Activated CD8-positive, alpha-beta T cell treated with anti-CD3 and anti-CD28 coated beads, Interleukin-2, amount 10 ng/mL, durations not matched to agents 7 days and 5 days (primary cell): Measurements from ENCODE around the gene ZNF783. TPM values are rescaled to one million over a fixed set of nuclear protein-coding genes. Genes with fewer than 3 reads are reported as not detected.
"Not testable (repeated sequence)": the region's sequence is repeated elsewhere in the genome, so short reads cannot be mapped to it uniquely, and the experiment has no call there.

Experiments used
- ATAC-seq: fragments of 150-1000 bp; cut with Tn5 transposase; one replicate; pipeline ENCODE4 v1.10.0; 2021; ENCODE audit warnings: moderate library complexity
- CTCF ChIA-PET: fragments of 350-600 bp; sonication (Branson Sonifier 250); formaldehyde crosslinking; loops from one replicate; lab custom pipeline; 2021; ENCODE audit warnings: antibody characterized with exemption; lab: Charles Lee
- POLR2A ChIA-PET: fragments of 350-600 bp; sonication (Branson Sonifier 250); formaldehyde crosslinking; loops from one replicate; lab custom pipeline; 2021; ENCODE audit warnings: antibody characterized with exemption; lab: Charles Lee
- DNase-seq: peaks from one replicate; pipeline ENCODE4 v3.0.0-alpha.2; 2020
- H3K27ac Mint-ChIP-seq: one replicate; pipeline ENCODE4 v1.8.0; 2021; ENCODE audit warnings: mild to moderate bottlenecking, mixed read lengths
- H3K27me3 Mint-ChIP-seq: one replicate; pipeline ENCODE4 v1.8.0; 2021; ENCODE audit warnings: low read depth, mixed read lengths
- H3K36me3 Mint-ChIP-seq: one replicate; pipeline ENCODE4 v1.8.0; 2021; ENCODE audit warnings: low read depth, mixed read lengths
- H3K4me1 Mint-ChIP-seq: one replicate; pipeline ENCODE4 v1.8.0; 2021; ENCODE audit warnings: low read depth, mixed read lengths
- H3K4me3 Mint-ChIP-seq: one replicate; pipeline ENCODE4 v1.8.0; 2021; ENCODE audit warnings: mild to moderate bottlenecking, mixed read lengths
- H3K9me3 Mint-ChIP-seq: one replicate; pipeline ENCODE4 v1.8.0; 2022; ENCODE audit warnings: mixed read lengths; ENCODE audit not compliant: insufficient read depth
- total RNA-seq, 2 experiments: library from RNA; stranded (reverse); gene quantifications; one replicate each; pipeline ENCODE4 v1.2.3, GENCODE V29; 2021

ZNF783 gene
- total RNA-seq, 2 experiments from 2014 or later, result 12.7 to 12.9 TPM

GRCh38 chr7:149310113-149310836 lies 48.3 kb downstream of the ZNF783 start:
- Mint-ChIP-seq H3K4me3 (no peak overlapping the region), H3K27ac (no peak overlapping the region), H3K4me1 (no peaks in the 10 kb centered on the region), H3K27me3 (peaks cover 10% of the 10 kb centered on the region), H3K36me3 (no peaks in the 10 kb centered on the region), H3K9me3 (no peaks in the 10 kb centered on the region)
- POLR2A ChIA-PET, result no interaction called here
- CTCF ChIA-PET, result interaction anchor here (0.6 to 2.0 kb wide), 11 partner anchors 9 to 315 kb away, joined by 3 to 8 read pairs (median 4); partner anchors contain the start of gene ZNF783
- ATAC-seq, result peak; percentile 11
- no peak for DNase-seq

DNA sequence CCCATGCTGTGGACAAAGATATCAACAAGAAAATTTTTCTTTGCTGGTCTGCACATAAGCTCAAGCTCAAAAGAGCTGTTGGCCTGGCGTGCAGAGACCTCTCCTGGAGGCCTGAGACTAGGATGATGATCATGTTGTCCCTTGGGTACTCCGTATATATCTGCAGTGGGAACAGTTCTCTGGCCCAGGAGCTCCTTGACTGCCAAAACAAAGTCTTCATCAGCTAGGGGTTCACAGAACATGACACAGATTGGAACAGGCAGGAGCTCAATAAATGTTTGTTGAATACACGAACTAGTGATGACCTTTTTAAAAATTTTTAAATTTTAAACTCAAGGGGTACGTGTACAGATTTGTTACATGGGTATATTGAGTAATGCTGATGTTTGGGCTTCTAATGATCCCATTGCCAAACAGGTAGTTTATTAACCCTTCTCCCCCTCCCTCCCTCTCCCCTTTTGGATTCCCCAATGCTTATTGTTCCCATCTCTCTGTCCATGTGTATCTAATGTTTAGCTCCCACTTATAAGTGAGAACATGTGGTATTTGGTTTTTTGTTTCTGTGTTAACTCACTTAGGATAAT lies 49.1 kb downstream of the ZNF783 start:
- ChIA-PET POLR2A (interaction anchor here (0.6 kb wide), 1 partner anchor 184 kb away, joined by 4 read pairs; no protein-coding TSS in a partner anchor), CTCF (interaction anchor here (0.6 to 2.0 kb wide), 5 partner anchors 13 to 315 kb away, joined by 3 to 6 read pairs (median 4); no protein-coding TSS in a partner anchor)
- DNase-seq (no peak), ATAC-seq (no peak)
- no peaks in the 10 kb centered on the region for H3K4me1 Mint-ChIP-seq
- H3K4me3 Mint-ChIP-seq, result no peak overlapping the region
- peaks cover 9% of the 10 kb centered on the region for H3K27me3 Mint-ChIP-seq
- no peak overlapping the region for H3K27ac Mint-ChIP-seq
- H3K9me3 Mint-ChIP-seq, result no peaks in the 10 kb centered on the region
- H3K36me3 Mint-ChIP-seq, result no peaks in the 10 kb centered on the region

DNA sequence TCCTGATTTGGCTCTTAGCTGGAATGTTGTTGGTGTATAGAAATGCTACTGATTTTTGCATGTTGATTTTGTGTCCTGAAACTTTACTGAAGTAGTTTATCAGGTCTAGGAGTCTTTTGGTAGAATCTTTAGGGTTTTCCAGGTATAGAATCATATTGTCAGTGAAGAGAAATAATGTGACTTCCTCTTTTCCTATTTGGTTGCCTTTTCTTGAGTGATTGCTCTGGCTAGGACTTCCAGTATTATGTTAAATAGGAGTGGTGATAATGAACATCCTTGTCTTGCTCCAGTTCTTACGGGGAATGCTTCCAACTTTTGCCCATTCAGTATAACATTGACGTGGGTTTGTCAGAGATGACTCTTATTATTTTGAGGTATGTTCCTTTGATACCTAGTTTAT lies 52.0 kb downstream of the ZNF783 start:
- no peak overlapping the region for H3K4me3 Mint-ChIP-seq
- no peaks in the 10 kb centered on the region for H3K36me3 Mint-ChIP-seq
- ATAC-seq (no peak), DNase-seq (no peak)
- H3K27me3 Mint-ChIP-seq, result peaks cover 17% of the 10 kb centered on the region
- ChIA-PET POLR2A (no interaction called here), CTCF (no interaction called here)
- H3K4me1 Mint-ChIP-seq, result no peaks in the 10 kb centered on the region
- H3K9me3 Mint-ChIP-seq, result no peaks in the 10 kb centered on the region
- H3K27ac Mint-ChIP-seq, result no peak overlapping the region

DNA sequence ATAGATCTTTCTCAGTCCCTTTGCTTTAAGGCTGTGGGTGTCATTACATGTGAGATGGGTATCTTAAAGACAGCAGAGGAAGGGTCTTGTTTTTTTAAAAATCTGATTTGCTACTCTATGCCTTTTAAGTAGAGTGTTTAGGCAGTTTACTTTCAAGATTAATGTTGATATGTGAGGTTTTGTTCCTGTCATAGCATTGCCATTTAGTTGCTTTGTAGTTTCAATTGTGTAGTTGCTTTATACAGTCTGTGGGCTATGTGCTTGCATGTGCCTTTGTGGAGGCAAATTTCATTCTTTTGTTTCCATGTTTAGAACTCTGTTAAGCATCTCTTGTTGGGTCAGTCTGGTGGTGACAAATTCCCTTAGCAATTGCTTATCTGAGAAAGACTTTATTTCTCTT lies 54.6 kb downstream of the ZNF783 start:
- CTCF ChIA-PET, result interaction anchor here (0.7 kb wide), 1 partner anchor 8 kb away, joined by 4 read pairs; no protein-coding TSS in a partner anchor
- no peaks in the 10 kb centered on the region for H3K9me3 Mint-ChIP-seq
- H3K36me3 Mint-ChIP-seq, result no peaks in the 10 kb centered on the region
- H3K4me1 Mint-ChIP-seq, result no peaks in the 10 kb centered on the region
- no peak for DNase-seq
- H3K4me3 Mint-ChIP-seq, result no peak overlapping the region
- H3K27ac Mint-ChIP-seq, result no peak overlapping the region
- H3K27me3 Mint-ChIP-seq, result peaks cover 20% of the 10 kb centered on the region
- POLR2A ChIA-PET, result no interaction called here
- ATAC-seq, result no peak

DNA sequence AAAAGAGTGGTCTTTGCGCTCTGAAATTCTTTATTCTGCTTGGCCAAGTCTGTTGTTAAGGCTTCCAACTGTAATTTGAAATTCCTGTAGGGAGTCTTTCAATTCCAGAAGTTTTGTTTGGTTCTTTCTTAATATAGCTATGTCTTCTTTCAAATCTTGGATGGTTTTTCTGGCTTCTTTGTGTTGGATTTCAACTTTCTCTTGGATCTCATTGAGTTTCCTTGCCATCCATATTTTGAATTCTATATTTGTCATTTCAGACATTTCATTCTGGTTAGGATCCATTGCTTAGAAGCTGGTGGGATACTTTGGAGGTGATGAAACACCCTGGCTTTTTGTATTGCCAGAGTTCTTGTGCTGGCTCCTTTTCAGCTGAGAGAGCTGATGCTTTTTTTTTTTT lies 55.5 kb downstream of the ZNF783 start:
- Mint-ChIP-seq H3K27me3 (peaks cover 20% of the 10 kb centered on the region), H3K27ac (no peak overlapping the region), H3K4me1 (peaks cover 9% of the 10 kb centered on the region), H3K9me3 (no peaks in the 10 kb centered on the region), H3K36me3 (no peaks in the 10 kb centered on the region), H3K4me3 (no peak overlapping the region)
- DNase-seq, result no peak
- ChIA-PET CTCF (interaction anchor here (0.6 to 2.7 kb wide), 5 partner anchors 8 to 105 kb away, joined by 3 to 9 read pairs (median 3); partner anchors contain the start of gene ZNF783), POLR2A (no interaction called here)
- no peak for ATAC-seq

DNA sequence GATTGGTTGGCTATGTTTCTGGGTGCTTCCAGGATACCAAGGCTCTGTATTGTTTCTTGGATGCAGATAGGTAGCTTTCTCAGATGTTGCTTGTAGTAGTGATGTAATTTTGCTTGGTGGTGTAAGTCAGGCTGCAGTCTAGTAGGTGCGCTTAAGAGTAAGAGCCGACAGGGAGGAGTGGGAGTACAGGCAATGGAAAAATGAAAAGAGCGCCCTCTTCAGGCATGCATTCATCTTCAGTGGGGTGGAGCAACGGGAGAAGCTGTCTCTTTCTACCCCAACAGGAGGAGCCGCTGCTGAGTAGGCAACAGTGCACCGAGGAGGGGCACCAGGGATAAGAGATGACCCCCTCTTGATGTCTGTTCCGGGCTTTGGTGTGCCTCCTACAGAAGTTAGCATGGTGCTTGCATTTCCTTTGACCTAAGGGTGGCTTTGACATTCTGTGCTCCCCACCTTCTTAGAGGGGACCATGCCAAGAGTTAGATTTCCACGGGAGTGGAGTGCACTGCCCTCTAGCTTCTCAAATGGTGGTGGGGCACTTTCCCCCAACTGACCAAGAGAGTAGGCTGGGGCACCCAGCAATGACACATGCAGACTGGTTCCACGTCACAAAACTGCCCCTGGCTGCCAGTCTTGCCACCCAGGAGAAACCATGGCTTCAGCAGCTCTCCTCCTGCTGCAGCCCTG lies 56.1 kb downstream of the ZNF783 start:
- Mint-ChIP-seq H3K36me3 (no peaks in the 10 kb centered on the region), H3K27ac (no peak overlapping the region), H3K4me1 (peaks cover 10% of the 10 kb centered on the region), H3K9me3 (no peaks in the 10 kb centered on the region), H3K27me3 (peaks cover 20% of the 10 kb centered on the region), H3K4me3 (no peak overlapping the region)
- CTCF ChIA-PET, result interaction anchor here (0.6 to 2.7 kb wide), 7 partner anchors 8 to 105 kb away, joined by 3 to 9 read pairs (median 3); partner anchors contain the start of gene ZNF783
- POLR2A ChIA-PET, result no interaction called here
- ATAC-seq (no peak), DNase-seq (no peak)

GRCh38 chr7:149319376-149319775 lies 57.4 kb downstream of the ZNF783 start:
- peaks cover 10% of the 10 kb centered on the region for H3K4me1 Mint-ChIP-seq
- ChIA-PET CTCF (interaction anchor here (0.8 to 2.7 kb wide), 3 partner anchors 10 to 91 kb away, joined by 3 to 9 read pairs (median 8); partner anchors contain the start of gene ZNF783), POLR2A (no interaction called here)
- ATAC-seq, result no peak
- H3K4me3 Mint-ChIP-seq, result no peak overlapping the region
- peaks cover 14% of the 10 kb centered on the region for H3K27me3 Mint-ChIP-seq
- H3K9me3 Mint-ChIP-seq, result no peaks in the 10 kb centered on the region
- H3K36me3 Mint-ChIP-seq, result no peaks in the 10 kb centered on the region
- no peak for DNase-seq
- H3K27ac Mint-ChIP-seq, result no peak overlapping the region

- ChIA-PET POLR2A (no interaction called here), CTCF (interaction anchor here (2.7 kb wide), 1 partner anchor 11 kb away, joined by 8 read pairs; no protein-coding TSS in a partner anchor)
- H3K36me3 Mint-ChIP-seq, result no peaks in the 10 kb centered on the region
Observed at GRCh38 chr7:149320313-149321124, 58.5 kb downstream of the ZNF783 start.

DNA sequence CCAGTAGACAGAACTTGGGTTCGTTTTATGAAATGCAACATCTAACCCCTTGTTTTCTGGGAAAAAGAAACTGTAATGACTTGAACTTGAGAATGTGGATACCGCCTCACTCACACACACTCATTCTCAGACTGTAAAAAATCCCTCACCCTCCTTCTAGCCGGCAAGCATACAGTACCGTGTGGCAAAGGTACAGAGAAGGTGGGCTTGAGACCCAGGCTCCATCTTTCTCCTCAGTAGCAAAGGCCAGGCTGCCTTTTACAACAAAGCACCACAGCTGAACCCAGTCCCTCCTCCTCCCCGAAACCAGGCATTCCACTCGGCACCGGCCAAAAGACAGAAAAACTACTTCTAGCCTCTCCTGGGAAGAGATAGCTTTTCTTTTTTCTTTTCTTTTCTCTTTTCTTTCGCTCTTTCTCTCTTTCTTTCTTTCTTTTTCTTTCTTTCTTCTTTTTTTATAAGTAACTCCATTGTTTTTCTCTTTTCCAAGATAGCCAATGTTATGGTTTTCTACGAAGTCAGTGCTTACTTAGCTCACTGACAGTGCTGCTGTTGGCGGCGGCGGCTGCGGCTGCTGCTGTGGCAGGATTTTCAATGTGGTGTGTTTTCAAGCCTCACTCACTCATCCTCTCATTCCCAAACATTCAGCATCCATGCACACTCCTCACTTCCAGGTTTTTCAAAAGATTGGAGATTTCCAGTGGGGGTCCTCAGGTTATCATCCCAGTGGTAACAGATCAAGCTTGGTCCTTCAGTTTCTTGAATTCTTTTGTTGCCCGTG lies 59.3 kb downstream of the ZNF783 start:
- H3K9me3 Mint-ChIP-seq, POLR2A ChIA-PET, H3K36me3 Mint-ChIP-seq, ATAC-seq, H3K27ac Mint-ChIP-seq, DNase-seq, H3K4me3 Mint-ChIP-seq: not testable (repeated sequence)
- Mint-ChIP-seq H3K4me1 (peaks cover 10% of the 10 kb centered on the region), H3K27me3 (peaks cover 14% of the 10 kb centered on the region)
- CTCF ChIA-PET, result interaction anchor here (0.8 kb wide), 1 partner anchor 11 kb away, joined by 5 read pairs; no protein-coding TSS in a partner anchor

More at GRCh38 chr7:149320313-149321124, 58.5 kb downstream of the ZNF783 start:
- H3K4me3 Mint-ChIP-seq, result no peak overlapping the region
- H3K9me3 Mint-ChIP-seq, result peaks cover 3% of the 10 kb centered on the region
- H3K4me1 Mint-ChIP-seq, result peaks cover 10% of the 10 kb centered on the region
- peaks cover 14% of the 10 kb centered on the region for H3K27me3 Mint-ChIP-seq
- DNase-seq, result no peak
- H3K27ac Mint-ChIP-seq, result no peak overlapping the region
- ATAC-seq, result no peak

GRCh38 chr7:149321978-149322541 lies 60.1 kb downstream of the ZNF783 start:
- Mint-ChIP-seq H3K27ac (peak overlapping the region; percentile 50), H3K4me3 (peak overlapping the region; percentile 44), H3K4me1 (peaks cover 10% of the 10 kb centered on the region), H3K9me3 (peaks cover 7% of the 10 kb centered on the region), H3K36me3 (no peaks in the 10 kb centered on the region), H3K27me3 (peaks cover 8% of the 10 kb centered on the region)
- CTCF ChIA-PET, result interaction anchor here (0.6 to 1.1 kb wide), 3 partner anchors 12 to 60 kb away, joined by 3 to 5 read pairs (median 4); partner anchors contain the start of gene ZNF783
- no peak for DNase-seq
- POLR2A ChIA-PET, result no interaction called here
- peak; percentile 55 for ATAC-seq
